Caki2 (cell line): ENCODE results near the gene RELN. TPM values are rescaled to one million over a fixed set of nuclear protein-coding genes. Genes with fewer than 3 reads are reported as not detected.
"Not testable (repeated sequence)": the region's sequence is repeated elsewhere in the genome, so short reads cannot be mapped to it uniquely, and the experiment has no call there.

ENCODE experiments used
- DNase-seq: peaks from one replicate; pipeline ENCODE4 v3.0.0-alpha.2; 2015; ENCODE audit warnings: low read depth
- in situ Hi-C: cut with HindIII; loops from 2 replicates; pipeline ENCODE4 v1.10.0; 2016; ENCODE audit warnings: low sequenced_read_pairs, low pct_unique_long_range_greater_than_20kb, mixed read lengths
- total RNA-seq: library from RNA; depleted of rRNA; stranded (reverse); fragments of >200 nt; shearing (Covaris generic); gene quantifications from 2 replicates; pipeline ENCODE4 v1.2.3, GENCODE V29; 2014; ENCODE audit warnings: low replicate concordance

The RELN gene
- total RNA-seq, 1 experiment from 2014 or later, result 17.8 TPM

DNA sequence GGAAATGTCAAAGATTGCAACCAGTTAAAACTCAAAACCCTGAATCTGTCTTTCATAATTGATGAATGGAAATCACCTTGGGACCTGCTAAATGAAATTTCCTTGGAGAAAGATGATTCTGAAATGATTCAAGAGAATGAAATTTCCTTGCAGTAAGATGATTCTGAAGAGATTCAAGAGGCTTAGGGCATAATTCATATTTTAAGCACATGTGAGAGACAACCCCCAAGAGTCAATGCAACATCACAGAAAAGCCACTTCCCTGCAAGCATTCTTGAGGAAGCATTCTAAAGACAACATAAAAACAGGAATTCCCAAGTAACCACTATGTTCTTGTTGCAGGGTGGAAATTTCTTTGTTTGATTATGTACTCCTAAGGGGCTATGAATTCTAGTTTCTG, 113.7 kb downstream of the RELN start:
- in situ Hi-C loops, result no loop called here
- DNase-seq, result no peak

GRCh38 chr7:103871473-103871872, 118.0 kb downstream of the RELN start:
- DNase-seq, result no peak
- in situ Hi-C loops, result no loop called here

DNA sequence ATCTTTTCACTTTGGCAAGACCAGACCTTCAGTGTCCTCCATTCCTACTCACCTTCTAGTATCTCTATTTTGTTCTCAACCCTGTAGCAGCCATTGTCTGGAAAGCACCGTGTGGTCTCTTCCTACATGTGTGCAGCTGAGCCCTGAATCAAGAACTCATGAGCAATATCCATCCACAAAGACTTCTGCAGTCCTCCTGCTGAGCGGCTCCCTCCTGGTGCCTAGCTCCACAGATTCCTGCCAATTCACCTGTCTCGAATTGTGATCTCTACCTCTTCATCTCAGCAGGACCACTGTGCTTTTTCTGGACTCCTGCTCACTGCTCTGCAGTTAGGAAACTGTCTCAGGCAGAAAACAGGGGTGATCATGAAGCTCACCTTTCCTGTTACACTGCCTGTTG, 118.8 kb downstream of the RELN start:
- in situ Hi-C loops, result no loop called here
- no peak for DNase-seq

DNA sequence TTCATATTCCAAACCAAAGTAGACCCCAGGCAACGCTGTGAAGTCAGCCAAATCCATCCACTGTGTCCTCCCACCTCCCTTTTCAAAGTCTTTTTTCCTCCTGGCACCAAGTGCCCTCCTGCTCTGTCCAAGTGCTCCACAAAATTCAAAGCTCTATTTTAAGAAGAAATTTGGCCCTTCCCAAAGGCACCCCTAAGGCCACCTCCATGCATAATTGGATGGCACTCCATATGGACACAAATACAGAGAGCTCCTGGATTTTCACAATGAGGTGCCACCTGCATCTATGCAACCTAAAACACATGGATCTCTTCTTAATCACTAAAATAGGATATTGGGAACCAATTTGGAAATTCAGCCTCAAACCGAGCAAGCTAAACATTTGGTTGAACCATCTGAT, 121.6 kb downstream of the RELN start:
- DNase-seq, result no peak
- in situ Hi-C loops, result no loop called here

- in situ Hi-C loops, result no loop called here
- DNase-seq, result peak; percentile 42
These were observed 122.5 kb downstream of the RELN start for GRCh38 chr7:103866919-103867318.

- in situ Hi-C loops, result no loop called here
- no peak for DNase-seq
These were observed 124.0 kb downstream of the RELN start for GRCh38 chr7:103865442-103865841.

GRCh38 chr7:103862302-103863035, 127.0 kb downstream of the RELN start:
- no peak for DNase-seq
- in situ Hi-C loops, result no loop called here

- in situ Hi-C loops, result no loop called here
- DNase-seq, result peak; percentile 31
These were observed 129.7 kb downstream of the RELN start for GRCh38 chr7:103859709-103860108.

- DNase-seq, result no peak
- in situ Hi-C loops, result no loop called here
These were observed 132.0 kb downstream of the RELN start for GRCh38 chr7:103857435-103857834.

- DNase-seq, result no peak
- in situ Hi-C loops, result no loop called here
These were observed 132.5 kb downstream of the RELN start for GRCh38 chr7:103856929-103857328.

GRCh38 chr7:103855671-103856070, 133.8 kb downstream of the RELN start:
- in situ Hi-C loops, result no loop called here
- no peak for DNase-seq

- no peak for DNase-seq
- in situ Hi-C loops, result no loop called here
These were observed 134.8 kb downstream of the RELN start for GRCh38 chr7:103854611-103855010.

- DNase-seq, result peak; percentile 18
- in situ Hi-C loops, result no loop called here
These were observed 138.1 kb downstream of the RELN start for GRCh38 chr7:103851357-103851756.

GRCh38 chr7:103843689-103844480, 145.6 kb downstream of the RELN start:
- in situ Hi-C loops, result no loop called here
- no peak for DNase-seq

DNA sequence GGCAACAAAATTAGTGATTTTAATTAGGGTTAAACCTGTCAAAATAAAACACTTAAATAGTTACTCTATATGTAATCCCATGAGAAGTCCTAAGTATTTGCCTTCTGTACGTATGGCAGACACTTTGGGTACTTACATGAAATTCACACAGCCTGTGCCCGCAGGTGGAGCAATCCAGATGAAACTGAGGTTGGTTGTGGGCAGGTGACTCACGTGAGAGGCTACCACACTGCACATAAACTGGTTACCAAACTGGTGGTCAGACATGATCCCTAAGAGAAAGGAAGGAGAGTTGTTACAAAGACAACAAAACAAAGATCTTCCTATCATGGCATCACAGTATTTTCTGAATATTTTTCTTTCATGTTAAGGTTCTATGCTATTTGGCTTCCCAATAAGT, 156.1 kb downstream of the RELN start:
- in situ Hi-C loops, result no loop called here
- DNase-seq, result no peak

- in situ Hi-C loops, result no loop called here
- DNase-seq, result no peak
These were observed 157.0 kb downstream of the RELN start for GRCh38 chr7:103832438-103832837.

- DNase-seq, result no peak
- in situ Hi-C loops, result no loop called here
These were observed 165.2 kb downstream of the RELN start for GRCh38 chr7:103824251-103824650.

DNA sequence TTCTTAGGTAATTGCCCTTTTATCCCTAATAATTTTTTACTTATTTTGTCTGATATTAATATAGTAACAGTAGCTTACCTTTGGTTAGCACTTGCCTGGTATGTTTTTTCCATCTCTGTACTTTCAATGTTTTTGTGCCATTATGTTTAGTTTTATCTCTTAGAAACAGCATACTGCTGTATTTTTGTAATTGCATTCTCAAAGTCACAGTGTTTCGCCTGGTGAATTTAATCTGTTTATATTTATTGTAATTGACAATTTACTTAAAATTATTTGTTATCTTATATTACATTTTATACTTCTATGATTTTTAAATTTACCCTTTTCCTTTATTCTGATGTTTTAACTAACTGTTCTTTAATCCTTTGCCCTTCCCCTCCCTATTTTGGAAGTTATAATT, 166.4 kb downstream of the RELN start:
- in situ Hi-C loops, result no loop called here
- DNase-seq, result no peak

DNA sequence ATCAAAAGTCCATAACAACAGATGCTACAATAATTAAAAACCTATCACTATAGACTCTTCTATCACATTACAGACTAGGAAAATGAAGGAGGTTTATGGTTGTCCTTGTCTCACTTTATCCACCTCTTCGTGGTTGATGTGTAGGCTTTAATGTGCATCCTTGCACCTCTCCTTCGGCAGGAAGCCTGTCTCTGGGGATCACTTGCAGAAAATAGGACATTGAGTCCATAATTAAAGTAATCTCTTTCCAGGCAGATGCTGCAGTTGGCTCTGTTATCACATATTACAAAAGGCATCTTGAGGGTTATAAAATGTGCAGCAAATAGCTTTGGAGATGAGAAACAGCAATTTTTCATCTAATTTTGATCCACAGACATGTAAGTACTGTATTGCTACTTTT, 168.4 kb downstream of the RELN start:
- in situ Hi-C loops, result no loop called here
- DNase-seq, result no peak

GRCh38 chr7:103815972-103816371, 173.5 kb downstream of the RELN start:
- in situ Hi-C loops, DNase-seq: not testable (repeated sequence)
